ENCODE results near the gene HNRNPM.
"Not testable (repeated sequence)": the region's sequence is repeated elsewhere in the genome, so short reads cannot be mapped to it uniquely, and the experiment has no call there.

HNRNPM gene, protein sequence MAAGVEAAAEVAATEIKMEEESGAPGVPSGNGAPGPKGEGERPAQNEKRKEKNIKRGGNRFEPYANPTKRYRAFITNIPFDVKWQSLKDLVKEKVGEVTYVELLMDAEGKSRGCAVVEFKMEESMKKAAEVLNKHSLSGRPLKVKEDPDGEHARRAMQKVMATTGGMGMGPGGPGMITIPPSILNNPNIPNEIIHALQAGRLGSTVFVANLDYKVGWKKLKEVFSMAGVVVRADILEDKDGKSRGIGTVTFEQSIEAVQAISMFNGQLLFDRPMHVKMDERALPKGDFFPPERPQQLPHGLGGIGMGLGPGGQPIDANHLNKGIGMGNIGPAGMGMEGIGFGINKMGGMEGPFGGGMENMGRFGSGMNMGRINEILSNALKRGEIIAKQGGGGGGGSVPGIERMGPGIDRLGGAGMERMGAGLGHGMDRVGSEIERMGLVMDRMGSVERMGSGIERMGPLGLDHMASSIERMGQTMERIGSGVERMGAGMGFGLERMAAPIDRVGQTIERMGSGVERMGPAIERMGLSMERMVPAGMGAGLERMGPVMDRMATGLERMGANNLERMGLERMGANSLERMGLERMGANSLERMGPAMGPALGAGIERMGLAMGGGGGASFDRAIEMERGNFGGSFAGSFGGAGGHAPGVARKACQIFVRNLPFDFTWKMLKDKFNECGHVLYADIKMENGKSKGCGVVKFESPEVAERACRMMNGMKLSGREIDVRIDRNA

DNA sequence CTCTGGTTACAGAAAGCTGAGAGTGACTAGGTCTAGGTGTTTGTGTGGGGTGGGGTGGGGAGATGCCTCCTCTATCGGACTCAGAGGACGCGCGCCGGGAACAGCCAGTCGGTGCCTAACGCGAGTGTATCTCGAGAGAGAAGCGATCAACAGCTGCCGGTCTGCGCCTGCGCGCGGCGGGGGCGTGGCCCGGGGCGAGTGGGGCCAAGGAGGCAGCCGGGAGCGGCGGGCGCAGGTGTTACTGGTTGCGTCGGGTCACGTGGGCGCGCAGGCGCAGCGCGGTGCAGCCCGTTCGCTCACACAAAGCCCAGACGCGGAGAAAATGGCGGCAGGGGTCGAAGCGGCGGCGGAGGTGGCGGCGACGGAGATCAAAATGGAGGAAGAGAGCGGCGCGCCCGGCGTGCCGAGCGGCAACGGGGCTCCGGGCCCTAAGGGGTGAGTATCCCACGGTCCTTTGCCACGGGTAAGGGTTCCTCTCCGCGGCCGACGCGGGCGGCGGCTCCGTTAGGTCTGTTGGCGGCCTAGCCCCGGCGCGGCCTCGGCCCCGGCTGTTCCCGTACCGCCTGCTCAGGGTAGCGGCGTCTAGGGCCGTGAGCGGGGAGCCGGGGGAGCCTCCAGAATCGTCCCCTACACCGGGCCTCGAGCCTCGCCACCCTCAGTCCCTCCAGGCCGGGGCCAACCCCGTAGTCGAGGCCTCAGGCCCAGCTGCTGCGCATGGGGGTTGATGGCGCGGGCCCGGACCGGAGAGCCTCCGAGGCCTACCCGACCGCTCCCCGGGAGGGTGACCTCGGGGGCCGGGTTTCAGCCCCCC is at the start of gene HNRNPM:
Gene HNRNPM (plus strand): TSS at position 299 of the 811 bp plus-strand sequence. CDS start 24 bp downstream, at position 323.
- DNase-seq (ENCODE audit: low spot score): peak; percentile 100

DNA sequence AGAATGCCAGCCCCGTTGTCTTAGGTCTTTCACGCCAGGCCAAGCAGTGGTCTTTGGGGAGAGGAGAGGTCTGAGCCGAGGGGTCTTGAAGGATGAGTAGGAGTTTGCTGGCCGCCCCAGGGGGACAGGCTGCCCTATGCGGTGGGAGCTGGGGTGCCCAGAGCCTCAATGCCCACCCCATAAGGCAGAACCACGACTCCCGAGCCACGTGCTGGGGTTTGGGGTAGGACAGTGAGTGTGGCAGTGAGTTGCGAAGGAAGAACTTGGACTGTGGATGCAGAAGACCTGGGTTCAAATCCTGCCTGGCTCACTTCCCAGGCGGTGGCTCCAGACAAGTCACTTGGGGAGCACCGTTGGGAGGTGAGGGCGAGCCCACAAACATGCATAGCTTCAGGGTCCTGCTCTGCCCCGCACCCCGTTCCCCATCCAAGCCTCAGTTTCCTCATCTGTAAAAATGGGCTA is 49.1 kb upstream of the HNRNPM start:
- DNase-seq (ENCODE audit: low spot score): no peak

DNA sequence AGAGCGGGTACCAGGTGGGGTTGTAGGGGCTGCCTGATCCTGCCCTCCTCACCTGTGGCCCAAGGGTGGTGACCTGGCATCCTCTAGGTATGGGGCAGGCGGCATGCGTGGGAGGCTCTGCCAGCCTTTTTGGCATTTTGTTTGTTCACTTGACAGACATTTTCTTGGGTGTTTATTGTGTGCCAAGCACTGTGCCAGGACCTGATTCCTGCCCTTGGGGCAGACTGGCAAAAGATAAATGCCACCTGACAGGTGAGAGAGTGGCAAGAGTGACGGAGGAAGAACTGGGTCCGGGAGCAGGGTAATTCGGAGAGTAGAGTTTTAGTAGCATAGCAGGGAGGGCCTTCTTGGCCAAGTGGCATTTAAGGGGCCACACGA is 48.6 kb upstream of the HNRNPM start:
- no peak for DNase-seq (ENCODE audit: low spot score)

DNA sequence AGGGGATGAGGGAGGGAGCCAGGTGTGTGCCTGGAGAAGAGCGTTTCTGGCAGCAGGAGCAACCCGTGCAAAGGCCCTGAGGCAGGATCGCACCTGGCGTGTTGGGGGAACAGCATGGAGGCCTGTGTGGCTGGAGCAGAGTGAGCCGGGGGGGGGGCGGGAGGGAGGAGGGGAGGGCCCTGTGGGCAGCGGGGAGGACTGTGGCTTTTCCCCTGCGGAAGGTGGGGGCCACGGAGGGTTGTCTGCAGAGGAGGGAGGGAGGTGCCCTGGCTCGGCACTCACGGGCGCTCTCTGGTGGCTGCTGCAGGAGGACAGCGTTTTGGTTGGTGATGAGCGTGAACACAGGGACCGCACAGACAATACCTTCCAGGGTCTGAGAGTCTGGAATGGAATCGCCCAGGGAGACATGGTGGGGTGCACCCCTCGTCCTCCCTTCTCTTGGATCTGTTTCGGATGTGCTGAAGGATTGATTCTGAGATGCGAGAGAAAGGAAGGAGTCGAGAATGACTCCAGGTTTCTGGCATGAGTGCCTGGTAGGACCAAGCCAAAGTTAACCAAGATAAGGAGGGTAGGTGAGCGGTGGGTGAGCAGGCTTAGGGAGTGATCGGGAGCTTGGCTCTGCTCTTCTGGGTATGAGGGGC is 48.1 kb upstream of the HNRNPM start:
- DNase-seq (ENCODE audit: low spot score): peak; percentile 60

DNA sequence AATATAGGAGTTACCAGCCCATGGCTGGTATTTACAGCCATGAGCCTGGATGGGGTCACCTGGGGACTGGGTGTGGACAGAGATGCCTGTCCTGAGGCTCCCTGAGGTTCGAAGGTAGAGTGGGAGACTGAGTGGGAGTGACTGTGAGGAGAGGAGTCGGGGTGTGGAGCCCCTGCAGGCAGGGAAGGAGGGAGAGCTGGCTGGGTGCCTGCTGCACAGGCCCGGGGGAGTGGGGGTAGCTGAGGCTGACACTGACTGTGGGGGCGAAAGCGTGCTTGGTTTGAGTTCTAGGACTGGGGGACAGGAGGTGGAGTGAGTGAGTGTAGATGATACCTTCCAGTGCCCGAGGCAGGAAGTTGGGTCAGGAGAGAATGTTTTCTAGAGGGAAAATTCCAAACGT is 47.5 kb upstream of the HNRNPM start:
- DNase-seq (ENCODE audit: low spot score): no peak

DNA sequence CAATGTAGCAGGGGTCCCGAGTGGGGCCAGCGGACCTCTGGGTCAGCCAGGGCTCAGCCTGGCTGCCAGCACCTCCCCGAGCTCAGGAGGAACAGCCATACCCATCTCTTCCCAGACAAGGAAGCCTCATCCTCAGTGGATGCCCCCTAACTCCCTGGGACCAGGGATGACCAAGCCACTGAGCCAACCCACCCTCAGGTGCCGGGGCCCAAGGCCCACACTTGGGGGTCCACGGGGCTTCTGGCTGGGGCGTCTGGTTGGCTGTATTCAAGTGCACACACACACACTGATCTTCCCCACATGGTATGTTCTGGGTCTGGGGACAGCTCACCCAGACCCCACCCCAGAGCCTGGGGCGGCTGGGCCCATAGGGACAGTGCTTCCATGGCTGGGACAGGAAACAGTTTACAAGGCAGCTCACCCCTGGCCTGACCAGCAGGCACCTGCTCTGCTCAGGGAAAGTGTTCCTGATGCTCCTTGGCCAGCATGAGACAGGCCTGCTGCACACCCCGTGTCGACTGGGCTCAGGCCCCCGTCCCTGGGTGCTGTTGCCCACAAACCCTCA is 46.9 kb upstream of the HNRNPM start:
- no peak for DNase-seq (ENCODE audit: low spot score)

DNA sequence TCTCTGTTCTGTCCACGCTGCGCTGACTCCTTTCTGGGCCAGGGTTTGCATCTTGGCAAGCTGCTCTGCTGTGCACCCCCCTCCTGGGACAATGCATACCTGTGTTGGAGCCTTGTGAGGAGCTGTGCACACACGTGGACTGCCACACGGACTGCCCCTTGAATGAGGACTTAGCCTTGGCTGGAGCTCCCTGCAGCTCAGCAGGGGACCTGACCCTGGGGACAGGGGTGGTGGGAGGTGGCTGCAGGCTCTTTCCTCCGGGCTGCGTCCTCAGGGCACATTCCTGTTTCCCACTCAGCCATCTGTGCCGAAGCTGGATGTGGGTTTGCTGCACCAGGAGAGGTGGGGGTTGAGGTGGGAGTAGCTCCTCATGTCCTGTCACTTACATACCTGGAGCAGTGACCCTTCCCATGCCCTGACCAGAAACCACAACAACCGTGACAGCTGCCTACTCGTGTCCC is 46.4 kb upstream of the HNRNPM start:
- no peak for DNase-seq (ENCODE audit: low spot score)

DNA sequence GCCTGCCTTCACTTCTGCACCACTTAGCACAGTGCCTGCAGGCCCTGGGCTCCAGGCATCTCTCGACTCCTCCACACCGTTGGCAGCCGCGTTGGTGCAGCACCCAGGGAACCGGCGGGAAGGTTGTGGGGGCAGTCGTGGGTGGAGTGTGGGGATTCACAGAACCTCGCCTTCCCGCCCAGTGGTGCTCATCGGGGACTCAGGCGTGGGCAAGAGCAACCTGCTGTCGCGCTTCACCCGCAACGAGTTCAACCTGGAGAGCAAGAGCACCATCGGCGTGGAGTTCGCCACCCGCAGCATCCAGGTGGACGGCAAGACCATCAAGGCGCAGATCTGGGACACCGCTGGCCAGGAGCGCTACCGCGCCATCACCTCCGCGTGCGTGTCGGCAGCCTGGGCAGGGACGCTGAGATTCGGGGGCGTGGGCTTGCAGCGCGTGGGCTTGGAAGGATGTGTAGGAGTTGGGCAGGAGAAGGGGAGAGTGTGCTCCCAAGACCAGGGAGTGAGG is 45.0 kb upstream of the HNRNPM start:
- DNase-seq (ENCODE audit: low spot score): no peak

DNA sequence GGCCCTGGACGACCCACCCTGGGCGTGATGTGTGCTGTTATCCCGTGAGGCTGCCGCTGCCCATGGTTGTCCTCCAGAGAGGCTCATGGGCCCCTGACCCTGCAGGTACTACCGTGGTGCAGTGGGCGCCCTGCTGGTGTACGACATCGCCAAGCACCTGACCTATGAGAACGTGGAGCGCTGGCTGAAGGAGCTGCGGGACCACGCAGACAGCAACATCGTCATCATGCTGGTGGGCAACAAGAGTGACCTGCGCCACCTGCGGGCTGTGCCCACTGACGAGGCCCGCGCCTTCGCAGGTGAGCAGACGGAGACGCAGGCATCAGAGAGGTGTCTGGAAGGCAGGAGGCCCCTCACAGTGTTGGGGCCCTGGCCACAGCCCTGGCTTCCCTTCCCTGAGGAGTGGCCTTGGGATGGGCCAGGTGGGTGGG is 42.8 kb upstream of the HNRNPM start:
- DNase-seq (ENCODE audit: low spot score): no peak

DNA sequence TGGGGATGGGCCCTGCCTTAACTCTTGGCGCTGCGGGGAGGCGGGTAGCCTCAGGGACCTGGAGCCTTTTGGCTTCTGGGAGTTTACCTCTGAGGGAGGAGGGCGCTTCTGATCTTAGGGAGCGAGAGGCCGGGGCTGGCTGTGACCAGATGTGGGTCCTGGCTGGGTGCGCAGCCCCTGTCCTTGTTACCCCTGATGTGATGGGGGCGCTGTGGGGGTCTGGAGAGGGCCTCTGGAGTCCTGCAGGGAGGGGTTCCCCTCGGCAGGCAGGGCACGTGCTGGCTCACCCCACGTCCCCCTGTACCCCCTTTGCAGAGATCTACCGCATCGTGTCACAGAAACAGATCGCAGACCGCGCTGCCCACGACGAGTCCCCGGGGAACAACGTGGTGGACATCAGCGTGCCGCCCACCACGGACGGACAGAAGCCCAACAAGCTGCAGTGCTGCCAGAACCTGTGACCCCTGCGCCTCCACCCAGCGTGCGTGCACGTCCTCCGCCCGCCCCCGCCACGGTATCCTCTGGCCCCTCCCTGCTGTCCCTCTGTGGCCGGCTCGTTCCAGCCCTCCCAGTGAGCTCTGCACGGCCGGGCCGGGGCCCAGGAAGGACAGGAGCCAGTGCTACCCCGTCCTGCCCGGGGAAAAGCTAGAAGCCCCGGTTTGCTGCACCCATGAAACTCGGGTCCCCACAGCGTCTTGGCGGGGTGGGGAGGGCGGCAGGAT is 41.5 kb upstream of the HNRNPM start:
- no peak for DNase-seq (ENCODE audit: low spot score)

DNA sequence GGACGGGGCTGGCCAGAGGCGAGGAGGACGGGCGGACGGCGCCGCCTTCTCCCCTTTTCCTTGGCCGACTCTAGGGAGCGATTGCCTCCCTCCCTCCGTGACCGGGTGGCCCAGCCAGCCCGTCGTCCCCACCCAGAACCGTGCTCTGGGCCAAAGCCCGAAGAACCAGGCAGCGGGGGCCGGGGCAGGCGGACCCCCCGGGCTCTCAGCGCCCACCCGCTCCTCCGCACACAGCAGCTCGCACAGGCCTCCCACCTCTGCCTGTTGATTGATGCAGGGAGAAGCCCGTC is 41.0 kb upstream of the HNRNPM start:
- DNase-seq (ENCODE audit: low spot score): no peak

DNA sequence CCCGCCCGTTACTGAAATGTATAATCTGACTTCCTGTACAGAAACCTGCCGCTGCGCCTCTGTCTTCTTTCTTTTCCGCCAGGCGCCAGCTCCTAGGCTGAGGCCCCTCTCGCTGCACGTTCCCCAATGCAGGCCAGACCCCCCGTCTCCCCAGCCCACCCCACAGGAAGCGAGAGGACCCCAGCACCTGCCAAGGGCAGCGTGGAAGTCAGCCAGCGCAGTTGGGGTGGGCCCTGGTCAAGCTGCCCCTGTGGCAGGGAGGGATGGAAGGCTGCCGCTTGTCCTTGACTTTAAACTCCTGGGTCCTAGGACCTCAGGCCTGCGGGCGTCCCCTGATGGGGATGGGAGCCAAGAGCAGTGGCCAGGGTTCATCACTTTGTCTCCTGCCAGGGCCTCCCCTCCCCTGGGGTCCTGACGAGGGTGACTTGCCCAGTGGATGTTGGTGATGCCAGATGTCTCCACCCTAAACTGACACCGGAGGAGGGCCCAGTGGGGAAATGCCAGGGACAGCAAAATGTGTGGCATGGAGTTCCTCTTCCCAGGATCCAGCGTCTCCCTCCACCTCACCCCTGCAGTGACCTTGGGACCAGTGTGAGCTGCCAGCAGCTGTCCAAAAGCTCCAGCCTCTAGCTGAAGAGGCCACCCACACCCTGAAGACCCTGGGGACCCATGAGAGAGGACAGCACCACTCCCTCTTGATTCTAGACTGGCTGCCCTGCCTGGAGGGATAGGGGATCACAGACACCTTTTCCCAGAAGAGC is 40.2 kb upstream of the HNRNPM start:
- no peak for DNase-seq (ENCODE audit: low spot score)

DNA sequence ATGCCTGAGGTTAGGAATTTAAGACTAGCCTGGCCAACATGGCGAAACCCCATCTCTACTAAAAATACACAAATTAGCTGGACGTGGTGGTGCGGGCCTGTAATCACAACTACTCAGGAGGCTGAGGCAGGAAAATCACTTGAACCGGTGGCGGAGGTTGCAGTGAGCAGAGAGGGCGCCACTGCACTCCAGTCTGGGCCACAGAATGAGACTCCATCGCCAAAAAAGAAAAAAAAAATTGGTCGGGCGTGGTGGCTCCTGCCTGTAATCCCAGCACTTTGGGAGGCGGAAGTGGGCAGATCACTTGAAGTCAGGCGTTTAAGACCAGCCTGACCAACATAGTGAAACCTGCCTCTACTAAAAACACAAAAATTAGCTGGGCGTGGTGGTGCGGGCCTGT is 34.1 kb upstream of the HNRNPM start:
- DNase-seq (ENCODE audit: low spot score): not testable (repeated sequence)

DNA sequence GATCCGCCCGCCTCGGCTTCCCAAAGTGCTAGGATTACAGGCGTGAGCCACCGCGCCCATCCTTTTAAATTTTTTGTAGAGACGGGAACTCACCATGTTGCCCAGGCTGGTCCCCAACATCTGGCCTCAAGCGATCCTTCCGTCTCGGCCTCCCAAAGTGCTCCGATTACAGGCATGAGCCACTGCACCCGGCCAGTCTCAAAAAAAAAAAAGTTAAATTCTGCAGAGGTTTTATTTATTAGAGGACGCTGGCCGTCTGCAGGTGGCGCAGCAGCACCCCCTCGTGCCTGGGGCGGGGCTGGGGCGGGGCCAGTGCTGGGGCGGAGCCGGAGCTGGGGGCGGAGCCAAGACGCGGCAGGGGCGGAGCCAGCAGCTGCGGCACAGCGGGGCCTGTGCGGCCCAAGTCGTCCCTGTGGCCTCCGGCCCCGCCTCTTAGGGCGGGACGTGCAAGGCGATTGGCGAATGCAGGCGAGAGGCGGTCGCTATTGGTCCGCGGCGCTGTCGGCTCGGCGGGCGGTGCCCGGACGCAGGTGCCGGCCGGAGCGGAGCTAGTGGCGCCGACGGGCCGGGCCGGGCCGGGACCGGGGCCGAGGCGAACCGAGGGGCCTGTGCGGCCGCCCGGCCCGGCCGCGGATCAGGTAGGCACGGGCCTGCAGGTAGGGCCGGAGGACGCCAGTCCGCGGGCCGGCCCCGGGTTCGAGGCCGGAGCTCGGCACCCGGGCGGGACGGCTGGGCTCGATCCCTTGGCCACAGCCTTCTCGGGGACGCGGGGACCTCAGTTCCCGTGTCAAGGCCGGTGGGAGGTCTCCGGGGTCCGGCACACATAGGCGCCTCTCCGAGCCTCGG is 31.8 kb upstream of the HNRNPM start, which contains the start of gene MARCHF2:
Gene MARCHF2 (plus strand): TSS at position 523 of the 846 bp plus-strand sequence. CDS start 8,536 bp downstream, outside the sequence.
- peak; percentile 96 for DNase-seq (ENCODE audit: low spot score)

DNA sequence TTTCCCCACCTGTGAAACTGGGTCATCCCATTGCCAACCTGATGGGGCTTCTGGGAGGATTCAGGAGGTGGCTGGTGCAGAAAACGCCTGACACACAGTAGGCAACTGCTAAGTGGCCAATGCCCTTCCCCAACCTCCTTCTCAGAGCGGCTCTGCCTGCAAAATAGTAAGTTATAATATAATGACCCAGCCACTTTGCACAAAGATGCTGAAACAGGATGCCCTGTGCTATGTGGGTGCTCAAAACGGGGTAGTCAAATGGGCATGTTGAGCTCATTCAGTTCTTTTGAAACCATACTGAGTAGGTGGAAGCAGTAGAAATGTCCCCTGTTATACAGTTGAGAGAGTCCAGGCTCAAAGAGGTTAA is 31.2 kb upstream of the HNRNPM start:
- no peak for DNase-seq (ENCODE audit: low spot score)

DNA sequence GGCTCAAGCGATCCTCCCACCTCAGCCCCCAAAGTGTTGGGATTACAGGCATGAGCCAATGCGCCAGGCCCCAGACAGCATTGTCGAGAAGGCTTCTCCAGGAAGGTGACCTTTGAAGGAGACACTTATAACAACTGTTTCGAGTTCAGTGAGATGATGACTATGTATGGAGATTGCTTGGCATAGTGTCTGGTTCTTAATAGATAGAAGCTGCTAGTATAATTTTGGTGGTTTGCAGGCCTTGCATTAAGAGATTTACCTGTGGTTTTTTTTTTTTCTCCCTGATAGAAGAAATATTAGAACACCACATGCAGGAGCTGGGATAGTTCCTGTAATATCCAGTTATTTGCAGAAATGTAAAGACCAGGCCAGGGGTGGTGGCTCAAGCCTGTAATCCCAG is 28.0 kb upstream of the HNRNPM start:
- DNase-seq (ENCODE audit: low spot score): no peak

DNA sequence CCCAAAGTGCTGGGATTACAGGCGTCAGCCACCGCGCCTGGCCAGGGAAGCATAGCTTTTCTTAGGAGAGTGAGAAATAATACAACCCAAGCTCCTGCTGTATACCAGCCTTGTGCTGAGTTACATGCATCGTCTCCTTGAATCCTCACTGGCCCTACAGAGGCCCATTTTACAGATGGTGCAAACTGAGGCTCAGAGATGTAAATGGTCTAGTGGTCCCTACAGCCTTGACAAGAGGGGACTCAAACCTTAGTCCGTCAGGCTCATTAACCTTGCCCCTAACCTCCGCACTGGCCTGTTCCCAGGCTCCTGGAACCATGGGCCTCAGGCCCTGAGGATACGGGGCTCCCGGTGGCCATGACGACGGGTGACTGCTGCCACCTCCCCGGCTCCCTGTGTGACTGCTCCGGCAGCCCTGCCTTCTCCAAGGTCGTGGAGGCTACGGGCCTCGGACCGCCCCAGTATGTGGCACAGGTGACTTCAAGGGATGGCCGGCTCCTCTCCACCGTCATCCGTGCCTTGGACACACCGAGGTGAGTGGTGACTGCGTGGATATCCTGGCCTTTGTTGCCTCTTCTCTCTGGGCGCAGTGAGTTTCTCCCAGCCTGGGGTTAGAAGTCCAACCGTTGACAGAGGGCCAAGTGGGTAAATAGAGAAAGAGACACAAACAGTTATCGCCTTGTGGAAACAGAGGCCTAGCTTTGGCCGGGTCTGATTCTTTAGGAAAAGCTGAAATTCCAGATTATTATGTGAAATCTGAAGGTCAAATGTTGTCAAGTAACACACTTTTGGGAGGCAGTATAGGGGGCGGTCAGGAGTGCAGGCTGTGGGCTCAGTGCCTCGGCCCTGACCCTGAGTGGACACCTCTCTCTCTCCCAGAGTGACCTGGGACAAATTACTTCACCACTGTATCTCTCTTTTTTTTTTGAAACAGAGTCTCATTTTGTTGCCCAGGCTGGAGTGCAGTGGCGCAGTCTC is 23.0 kb upstream of the HNRNPM start:
- no peak for DNase-seq (ENCODE audit: low spot score)

DNA sequence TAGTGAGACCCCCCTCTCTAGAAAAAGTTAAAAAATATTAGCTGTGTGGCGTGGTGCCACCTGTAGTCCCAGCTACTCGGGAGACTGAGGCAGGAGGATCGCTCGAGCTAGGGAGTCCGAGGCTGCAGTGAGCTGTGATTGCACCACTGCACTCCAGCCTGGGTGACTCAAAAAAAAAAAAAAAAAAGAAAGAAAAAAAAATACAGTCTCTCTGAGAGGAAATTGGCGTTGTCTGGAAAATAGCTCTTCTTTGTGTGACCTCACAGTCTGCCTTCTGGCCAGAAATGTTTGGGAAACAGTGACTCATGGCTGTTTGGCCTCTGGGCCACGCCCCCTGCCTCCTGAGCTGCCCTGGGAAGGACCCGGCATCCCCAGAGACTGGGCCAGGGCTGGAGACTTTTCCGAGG is 21.0 kb upstream of the HNRNPM start:
- DNase-seq (ENCODE audit: low spot score): no peak

Measured in activated CD4-positive, alpha-beta T cell treated with anti-CD3 and anti-CD28 coated beads, Interleukin-2, Interleukin-4, amounts not matched to agents 100 ng/mL and 50 ng/mL, durations not matched to agents 16 hours and 8 hours (primary cell).